H7 (cell line): ENCODE measurements around the gene ID3. TPM values are rescaled to one million over a fixed set of nuclear protein-coding genes. Genes with fewer than 3 reads are reported as not detected.
"Not testable (repeated sequence)": the region's sequence is repeated elsewhere in the genome, so short reads cannot be mapped to it uniquely, and the experiment has no call there.

Experiments used
- DNase-seq: peaks from one replicate; pipeline ENCODE4 v3.0.0; 2012
- H3K27me3 ChIP-seq: 2 replicates; pipeline ENCODE4 v1.6.0; 2011; ENCODE audit warnings: mild to moderate bottlenecking, low read length; ENCODE audit not compliant: control insufficient read depth, insufficient read depth
- H3K36me3 ChIP-seq: replicated peaks from 2 replicates; pipeline ENCODE4 v1.5.1; 2011; ENCODE audit warnings: low read length; ENCODE audit not compliant: control insufficient read depth, insufficient read depth
- H3K4me3 ChIP-seq: 2 replicates; pipeline ENCODE4 v1.5.1; 2011; ENCODE audit warnings: low read depth, mild to moderate bottlenecking, control low read depth, low read length, moderate library complexity; ENCODE audit not compliant: insufficient read depth
- total RNA-seq: library from RNA; depleted of rRNA; stranded (reverse); fragments of >200 nt; shearing (Covaris generic); gene quantifications from 2 replicates; pipeline ENCODE4 v1.2.3, GENCODE V29; 2014

The ID3 gene
- total RNA-seq, 1 experiment from 2014 or later: 160 TPM

DNA sequence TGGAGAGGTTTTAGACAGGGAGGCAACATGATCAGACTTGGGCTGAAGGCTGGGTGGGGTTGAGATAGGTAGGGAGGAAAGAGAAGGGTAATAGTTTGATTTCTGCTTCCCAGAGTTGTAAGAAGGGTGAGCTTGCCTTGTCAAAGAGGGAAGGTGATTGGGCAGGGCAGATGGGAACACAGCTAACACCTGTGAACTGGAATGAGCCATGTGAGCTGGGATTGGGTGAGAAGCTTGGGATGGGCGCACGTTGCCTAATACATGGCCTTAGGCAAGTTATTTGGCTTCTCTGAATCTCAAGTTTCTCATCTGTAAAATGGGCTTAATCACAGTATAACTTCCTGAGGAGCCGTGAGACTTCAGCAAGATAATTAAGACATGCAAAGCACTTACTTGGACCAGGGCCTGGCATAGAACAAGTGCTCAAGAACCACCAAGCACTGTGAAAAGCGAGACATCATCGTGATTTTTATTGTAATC is 33.8 kb upstream of the ID3 start:
- Histone ChIP-seq H3K4me3 (no peak overlapping the region), H3K36me3 (no peaks in the 10 kb centered on the region), H3K27me3 (no peaks in the 10 kb centered on the region)
- no peak for DNase-seq

DNA sequence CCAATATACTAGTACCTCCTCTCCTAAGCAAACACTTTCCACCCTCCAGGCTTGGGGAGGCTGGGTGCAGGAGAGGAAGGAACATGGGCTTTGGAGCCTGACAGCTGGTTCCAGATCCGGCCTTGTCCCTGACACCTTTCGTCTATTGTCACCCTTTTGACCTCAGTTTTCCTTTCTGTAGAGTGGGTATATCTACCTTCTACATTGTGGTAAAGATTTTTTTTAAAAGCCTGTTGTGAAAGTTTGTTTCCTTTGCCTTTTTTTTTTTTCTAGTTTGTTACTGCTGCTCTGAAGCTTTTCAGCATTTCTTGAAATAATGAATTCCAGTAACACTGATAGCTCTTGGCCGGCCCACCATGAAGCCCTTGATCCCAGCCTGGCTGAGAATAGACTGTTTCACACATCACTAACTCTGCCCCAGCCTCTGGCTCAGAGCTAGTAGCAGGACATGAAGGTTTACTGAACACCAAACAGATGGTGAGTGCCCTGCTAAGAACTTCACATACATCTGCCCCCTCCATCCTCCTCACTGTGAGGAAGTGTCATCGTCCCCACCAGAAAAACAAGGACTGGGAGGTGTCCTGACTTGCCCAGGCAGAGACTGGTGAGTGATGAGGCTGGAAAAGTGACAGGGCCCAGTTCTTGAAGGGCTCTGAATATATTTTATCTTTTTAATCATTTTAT is 33.0 kb upstream of the ID3 start:
- Histone ChIP-seq H3K36me3 (no peaks in the 10 kb centered on the region), H3K4me3 (no peak overlapping the region), H3K27me3 (no peaks in the 10 kb centered on the region)
- no peak for DNase-seq

DNA sequence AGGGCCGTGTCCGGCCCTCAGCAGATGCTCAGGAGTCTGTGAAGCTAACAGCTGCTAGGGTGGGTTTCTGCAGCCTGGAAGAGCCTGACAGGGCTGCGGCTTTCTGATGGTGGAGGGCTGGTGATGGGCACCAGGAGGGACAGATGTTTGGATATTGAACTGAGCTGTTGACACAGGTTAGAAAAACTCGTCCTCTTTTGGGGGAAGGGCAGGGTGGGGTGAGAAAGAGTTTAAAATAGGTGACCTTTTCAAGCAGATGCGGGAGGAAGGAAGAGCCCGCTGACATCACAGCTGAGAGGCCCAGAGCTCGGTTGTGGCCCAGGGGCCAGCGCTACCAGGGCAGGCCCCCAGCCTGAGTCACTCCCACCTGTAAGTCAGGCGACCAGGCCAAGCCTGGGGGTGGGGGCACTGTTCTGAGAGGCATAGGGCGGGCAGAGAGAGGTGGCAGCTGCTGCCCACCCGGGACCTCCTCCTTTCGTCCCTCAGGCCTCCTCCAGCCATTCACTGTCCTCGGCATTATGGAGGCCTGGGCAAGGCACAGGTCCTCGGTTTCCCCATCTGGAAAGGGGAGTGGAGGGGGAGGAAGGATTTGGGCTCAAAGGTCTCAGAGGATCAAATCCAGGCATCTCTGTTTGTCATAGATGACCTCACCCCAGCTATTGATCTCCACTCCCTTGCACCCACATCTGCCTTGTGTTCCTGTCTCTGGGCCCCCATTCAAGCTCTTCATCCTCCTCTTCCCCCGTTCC is 32.3 kb upstream of the ID3 start:
- Histone ChIP-seq H3K36me3 (no peaks in the 10 kb centered on the region), H3K27me3 (no peaks in the 10 kb centered on the region), H3K4me3 (no peak overlapping the region)
- no peak for DNase-seq

DNA sequence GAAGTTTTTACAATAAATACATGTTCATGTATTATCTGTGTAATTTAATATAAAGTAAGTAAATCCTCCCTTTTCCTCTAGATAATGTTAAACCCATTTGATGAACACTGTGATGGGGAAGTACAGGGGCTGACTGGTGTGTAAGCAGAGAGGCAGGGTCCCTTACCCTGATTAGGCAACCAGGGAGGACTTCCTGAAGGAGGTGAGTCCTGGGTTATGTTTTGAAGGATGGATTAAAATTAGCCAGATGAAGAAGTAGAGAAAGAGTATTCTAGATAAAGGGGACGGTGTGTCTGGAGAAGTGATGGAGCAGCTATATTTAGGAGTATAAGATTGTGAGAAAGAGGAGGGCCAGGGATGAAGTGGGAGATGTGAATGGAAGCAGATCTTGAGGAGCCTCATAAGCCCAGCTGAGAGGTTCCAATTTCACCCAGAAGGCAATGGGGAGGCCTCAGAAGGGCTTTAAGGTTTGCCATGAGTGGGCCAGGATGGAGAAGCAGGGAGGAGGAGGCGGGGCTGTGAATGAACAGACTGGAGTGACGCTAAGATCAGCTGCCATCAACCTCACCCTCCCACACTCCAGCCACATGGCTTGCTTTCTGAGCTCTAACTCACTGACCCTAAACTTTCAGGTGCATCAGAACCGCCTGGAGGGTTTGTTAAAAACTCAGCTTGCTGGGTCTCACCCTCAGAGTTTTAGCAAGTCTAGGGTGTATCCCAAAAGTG is 30.9 kb upstream of the ID3 start:
- no peaks in the 10 kb centered on the region for H3K36me3 ChIP-seq
- H3K4me3 ChIP-seq: no peak overlapping the region
- no peak for DNase-seq
- H3K27me3 ChIP-seq: no peaks in the 10 kb centered on the region

DNA sequence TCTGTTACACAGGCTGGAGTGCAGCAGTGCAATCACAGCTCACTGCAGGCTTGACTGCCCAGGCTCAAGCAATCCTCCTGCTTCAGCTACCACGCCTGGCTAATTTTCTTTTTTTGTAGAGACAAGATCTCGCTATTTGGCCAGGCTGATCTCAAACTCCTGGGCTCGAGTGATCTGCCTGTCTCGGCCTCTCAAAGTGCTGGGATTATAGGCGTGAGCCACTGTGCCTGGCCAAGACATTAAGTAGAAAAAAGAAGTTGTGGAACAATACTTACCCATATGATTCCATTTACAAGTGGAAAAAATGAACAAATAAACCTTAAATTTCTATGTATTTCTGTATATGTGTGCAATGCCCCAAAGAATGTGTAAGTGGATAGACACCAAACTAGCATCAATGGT is 30.3 kb upstream of the ID3 start:
- H3K36me3 ChIP-seq: no peaks in the 10 kb centered on the region
- no peaks in the 10 kb centered on the region for H3K27me3 ChIP-seq
- H3K4me3 ChIP-seq: no peak overlapping the region
- no peak for DNase-seq

DNA sequence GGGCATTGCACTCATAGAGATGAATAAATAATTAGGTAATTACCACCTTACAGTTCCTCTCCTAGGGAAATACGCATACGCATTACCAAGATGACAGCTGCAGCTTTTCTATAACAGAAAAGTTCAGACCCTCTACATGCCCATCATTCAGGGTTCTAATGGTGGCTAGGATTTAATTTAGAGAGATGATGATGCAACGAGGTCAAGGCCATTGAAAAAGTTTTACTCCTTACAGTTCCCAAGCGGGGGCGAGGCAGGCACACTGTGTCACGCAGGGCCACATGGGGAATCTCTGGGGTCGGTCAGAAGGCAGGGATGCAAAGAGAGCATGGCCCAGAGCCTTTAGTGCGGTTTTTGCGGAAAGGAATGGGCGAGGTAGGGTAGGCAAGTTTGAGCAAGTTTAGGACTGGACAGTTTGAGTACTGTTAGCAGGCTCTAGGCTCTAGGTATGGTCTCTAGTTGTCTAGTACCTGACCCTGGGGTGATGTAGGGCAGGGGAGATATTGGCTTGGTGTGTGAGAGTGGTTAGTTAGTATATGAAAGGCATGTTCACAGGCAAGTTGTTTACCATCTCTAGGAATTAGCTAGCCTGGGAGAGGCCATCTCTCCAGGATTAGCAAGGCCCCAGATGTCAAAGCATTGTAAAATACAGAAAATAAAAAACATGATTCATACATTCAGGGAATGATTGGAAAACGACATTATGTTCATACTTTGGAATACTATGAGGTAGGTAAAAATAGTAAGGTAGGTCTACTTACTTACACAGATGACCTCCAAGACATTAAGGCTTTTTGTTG is 29.6 kb upstream of the ID3 start:
- no peaks in the 10 kb centered on the region for H3K36me3 ChIP-seq
- no peaks in the 10 kb centered on the region for H3K27me3 ChIP-seq
- no peak for DNase-seq
- no peak overlapping the region for H3K4me3 ChIP-seq

DNA sequence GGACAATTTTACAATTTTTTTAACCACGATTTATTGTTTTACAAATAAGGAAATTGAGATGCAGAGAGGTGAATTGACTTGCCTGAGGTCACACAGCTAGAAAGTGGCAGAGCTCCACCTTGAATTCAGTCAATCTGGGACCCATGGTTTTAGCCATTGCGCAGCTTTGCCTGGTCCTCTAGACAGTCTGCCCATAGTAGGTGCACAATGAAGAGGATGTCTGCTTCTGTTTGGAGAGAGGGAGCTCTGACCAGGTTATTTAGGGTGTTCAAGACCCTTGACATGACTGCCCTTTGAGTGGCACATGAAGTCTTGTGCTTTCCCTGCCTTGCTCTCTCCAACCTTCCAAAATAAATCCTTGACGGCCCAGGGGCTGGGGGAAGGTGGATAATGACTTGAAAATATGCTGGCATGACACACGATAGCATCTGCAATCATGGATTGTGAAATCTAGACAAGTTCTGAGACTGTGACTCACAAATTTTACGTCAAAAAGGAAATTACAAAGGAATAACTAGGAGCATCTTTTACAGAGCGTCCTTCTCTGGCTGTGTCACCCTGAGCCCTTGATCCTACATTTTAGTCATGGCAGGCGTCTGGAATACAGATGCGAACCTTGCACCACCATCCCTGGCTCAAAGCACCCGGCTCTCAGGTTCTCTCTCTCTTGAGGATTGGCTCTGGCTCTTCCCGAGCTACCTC is 26.2 kb upstream of the ID3 start:
- H3K4me3 ChIP-seq: no peak overlapping the region
- DNase-seq: no peak

DNA sequence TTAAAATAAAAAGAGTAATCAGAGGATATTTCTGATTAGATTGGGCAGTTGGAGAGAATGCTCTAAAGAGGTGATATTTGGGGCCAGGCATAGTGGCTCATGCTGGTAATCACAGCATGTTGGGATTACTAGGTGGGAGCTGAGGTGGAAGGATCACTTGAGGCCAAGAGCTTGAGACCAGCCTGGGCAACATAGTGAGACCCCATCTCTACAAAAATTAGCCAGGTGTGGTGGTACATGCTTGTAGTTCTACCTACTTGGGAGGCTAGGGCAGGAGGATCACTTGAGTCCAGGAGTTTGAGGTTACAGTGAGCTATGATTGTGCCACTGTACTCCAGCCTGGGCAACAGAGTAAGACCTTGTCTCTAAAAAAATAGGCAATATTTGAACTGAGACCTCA is 24.4 kb upstream of the ID3 start:
- DNase-seq, H3K36me3 ChIP-seq, H3K27me3 ChIP-seq, H3K4me3 ChIP-seq: not testable (repeated sequence)

More for the DNA sequence above, 26.2 kb upstream of the ID3 start:
- Histone ChIP-seq H3K27me3 (no peaks in the 10 kb centered on the region), H3K36me3 (no peaks in the 10 kb centered on the region)

DNA sequence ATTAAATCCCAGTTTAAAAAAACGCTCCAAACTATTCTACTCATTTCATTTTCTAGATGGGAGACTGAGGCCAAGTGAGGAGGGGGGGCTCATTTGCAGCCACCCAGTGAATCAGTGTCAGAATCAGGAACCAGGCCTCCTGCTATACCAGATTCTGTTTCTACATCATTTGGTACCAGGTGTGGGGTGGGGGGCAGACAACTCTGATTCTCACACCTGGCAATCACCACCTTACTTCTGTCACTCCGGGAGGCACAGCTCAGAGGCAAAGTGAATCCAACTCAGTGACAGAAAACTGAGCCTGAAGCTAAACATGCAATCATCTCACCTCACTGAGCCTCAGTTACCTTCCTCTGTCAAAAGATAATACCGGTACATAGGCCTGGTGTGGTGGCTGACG is 23.5 kb upstream of the ID3 start:
- DNase-seq: no peak
- Histone ChIP-seq H3K27me3 (no peaks in the 10 kb centered on the region), H3K4me3 (no peak overlapping the region), H3K36me3 (no peaks in the 10 kb centered on the region)

DNA sequence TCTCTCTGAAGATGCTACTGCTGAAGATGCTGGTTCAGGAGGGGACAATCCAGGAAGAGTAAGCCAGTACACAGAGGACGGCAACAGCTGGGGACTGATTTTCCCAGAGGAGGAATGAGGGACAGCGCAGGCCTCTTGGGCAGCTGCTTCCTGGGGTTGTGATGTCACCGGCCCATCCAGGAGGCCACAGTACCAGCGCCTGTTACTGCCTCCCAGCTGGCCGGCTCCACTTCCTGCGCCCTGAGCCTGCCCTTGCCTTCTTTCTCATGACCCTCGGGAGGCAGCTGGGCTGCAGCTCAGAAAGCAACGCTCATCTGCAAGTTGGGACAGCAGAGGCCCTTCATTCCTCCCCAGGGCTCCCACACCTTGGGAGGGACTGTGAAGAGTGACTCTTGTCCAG is 21.9 kb upstream of the ID3 start:
- H3K27me3 ChIP-seq: no peaks in the 10 kb centered on the region
- H3K4me3 ChIP-seq: no peak overlapping the region
- no peaks in the 10 kb centered on the region for H3K36me3 ChIP-seq
- DNase-seq: no peak

DNA sequence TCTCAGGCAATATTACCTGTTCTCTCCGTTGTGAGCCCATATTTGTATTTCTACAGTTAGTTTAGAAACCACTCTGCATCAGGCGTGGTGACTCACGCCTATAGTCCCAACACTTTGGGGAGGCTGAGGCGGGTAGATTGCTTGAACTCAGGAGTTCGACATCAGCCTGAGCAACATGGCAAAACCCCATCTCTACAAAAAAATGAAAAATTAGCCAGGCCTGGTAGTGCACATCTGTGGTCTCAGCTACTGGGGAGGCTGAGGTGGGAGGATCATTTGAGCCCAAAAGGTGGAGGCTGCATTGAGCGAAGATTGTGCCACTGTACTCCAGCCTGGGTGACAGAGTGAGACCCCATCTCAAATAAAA is 19.7 kb upstream of the ID3 start:
- no peaks in the 10 kb centered on the region for H3K36me3 ChIP-seq
- DNase-seq: no peak

DNA sequence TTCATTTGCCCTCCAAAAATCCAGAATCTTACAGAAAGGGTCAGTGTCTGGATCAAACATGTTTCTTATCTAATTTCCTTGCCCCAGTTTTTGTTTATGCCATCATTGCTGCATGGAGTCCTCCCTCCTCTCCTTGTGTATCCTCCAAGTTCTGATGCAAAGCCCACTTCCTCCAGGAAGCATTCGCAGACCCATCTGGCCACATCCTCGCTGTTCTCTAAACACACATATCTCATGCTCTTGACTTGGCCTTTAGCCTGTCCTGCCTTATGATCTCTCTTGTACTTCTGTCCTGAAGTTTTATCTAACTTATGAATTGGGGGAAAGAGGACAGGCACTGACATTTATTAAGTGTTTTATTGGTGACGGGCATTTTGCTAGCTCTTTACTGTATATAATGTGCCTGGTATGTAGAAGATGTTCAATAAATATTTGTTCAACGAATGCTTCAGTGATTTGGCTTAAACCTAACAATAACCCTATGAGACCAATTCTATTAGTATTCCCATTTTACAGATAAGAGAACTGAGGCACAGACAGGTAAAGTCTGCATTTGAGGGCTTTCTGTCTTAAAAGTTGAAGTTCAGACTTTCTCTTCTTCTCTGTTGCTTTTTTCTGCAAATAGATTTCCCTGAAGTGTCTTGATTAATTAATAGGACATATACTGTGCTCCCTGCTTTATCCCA is 19.2 kb upstream of the ID3 start:
- Histone ChIP-seq H3K36me3 (no peaks in the 10 kb centered on the region), H3K4me3 (no peak overlapping the region), H3K27me3 (no peaks in the 10 kb centered on the region)
- no peak for DNase-seq

More for the DNA sequence above, 19.7 kb upstream of the ID3 start:
- Histone ChIP-seq H3K27me3 (no peaks in the 10 kb centered on the region), H3K4me3 (no peak overlapping the region)

DNA sequence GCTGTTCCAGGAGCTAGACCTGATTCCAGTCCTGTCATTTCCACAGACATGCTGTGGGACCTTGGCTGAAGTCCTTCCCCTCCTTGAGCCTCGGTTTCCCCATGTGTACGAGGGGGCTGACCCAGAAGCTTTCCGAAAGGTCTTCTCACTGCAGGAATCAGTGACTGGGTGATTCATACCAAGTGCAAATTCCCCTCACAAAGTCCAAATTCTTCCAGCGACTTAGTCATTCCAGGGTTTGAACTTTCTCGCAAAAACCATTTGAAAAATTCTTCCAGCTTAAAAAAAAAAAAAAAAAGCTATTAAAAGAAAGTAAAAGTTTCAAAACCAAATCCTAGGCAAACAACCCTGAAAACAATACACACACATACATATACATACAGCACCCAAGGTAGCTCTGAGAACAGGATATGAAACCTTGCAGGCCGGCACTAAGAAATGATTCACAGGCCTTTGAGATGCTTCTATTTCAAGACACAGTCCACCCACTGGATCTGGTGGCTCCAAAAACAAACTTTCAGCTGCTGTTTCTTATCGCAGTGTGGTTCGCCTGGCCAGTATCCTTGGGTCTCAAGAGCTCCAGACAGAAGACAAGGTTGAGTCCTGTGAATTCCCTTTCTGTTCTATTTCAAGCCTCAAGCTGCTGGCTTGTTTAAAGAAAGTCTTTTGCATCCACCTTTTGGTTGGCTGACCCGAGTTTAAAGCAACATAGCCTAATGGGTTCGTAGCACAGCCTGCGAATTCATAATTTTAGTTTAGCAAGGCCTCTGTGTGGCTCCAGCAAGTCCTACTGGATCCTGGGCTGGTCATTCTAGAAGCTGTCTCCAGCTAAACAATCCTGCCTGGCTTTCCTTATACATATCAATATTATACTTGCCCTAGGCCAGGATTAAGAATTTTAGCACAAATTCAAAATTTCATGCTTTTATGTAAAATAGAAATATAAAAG is 18.0 kb upstream of the ID3 start:
- H3K27me3 ChIP-seq: no peaks in the 10 kb centered on the region
- H3K36me3 ChIP-seq: no peaks in the 10 kb centered on the region
- H3K4me3 ChIP-seq: no peak overlapping the region
- no peak for DNase-seq
